Left colon (tissue), 2 donors: ENCODE data around the gene DOLPP1. TPM values are rescaled to one million over a fixed set of nuclear protein-coding genes. Genes with fewer than 3 reads are reported as not detected.
"Not testable (repeated sequence)": the region's sequence is repeated elsewhere in the genome, so short reads cannot be mapped to it uniquely, and the experiment has no call there.

ENCODE experiments used
- ATAC-seq: fragments of 200-7000 bp; cut with Tn5 transposase; one replicate; pipeline ENCODE4 v1.9.1; 2020; ENCODE audit warnings: mild to moderate bottlenecking, moderate library complexity
- DNase-seq, 2 donors: peaks; one replicate each; pipeline ENCODE4 v3.0.0-alpha.2; 2020
- intact Hi-C, 2 donors: fragments of 100-400 bp; cut with DNase I in 1 of 2; cut with micrococcal nuclease in 1 of 2; formaldehyde crosslinking; loops; one replicate each; pipeline versions ENCODE4 v1.11.2 to v1.14.0; 2022; cut with DNase I, micrococcal nuclease
- total RNA-seq, 2 donors: library from RNA; stranded (reverse); fragmentation: NEBNext Ultra II Directional; extraction: Animal tissue kit (Norgen Biotek cat#: 25700); gene quantifications; one replicate each; pipeline ENCODE4 v1.2.1, GENCODE V29; 2021
- donor health status: DM: no; HTN: no; CAD: no.
- donor health status: DM: yes; HTN: yes; CAD: no.

The DOLPP1 gene
- total RNA-seq, 2 donors from 2014 or later, result 44.4 to 53.1 TPM

GRCh38 chr9:129107651-129108050, 26.7 kb downstream of the DOLPP1 start:
- no peak for DNase-seq
- intact Hi-C loops, result no loop called here
- ATAC-seq, result no peak

GRCh38 chr9:129108083-129108804, 27.3 kb downstream of the DOLPP1 start:
- intact Hi-C loops, result no loop called here
- DNase-seq, result peak in 1 of 2 donors; percentile 28
- ATAC-seq, result no peak

GRCh38 chr9:129108805-129109536, 28.1 kb downstream of the DOLPP1 start:
- DNase-seq, result peak; percentile 69 to 73
- ATAC-seq, result peak; percentile 0
- intact Hi-C loops, result no loop called here

- intact Hi-C loops, result no loop called here
- ATAC-seq (no peak), DNase-seq (peak; percentile 29 to 47)
Observed at GRCh38 chr9:129109537-129109903, 28.6 kb downstream of the DOLPP1 start.

- intact Hi-C loops, result no loop called here
- DNase-seq (peak; percentile 30 to 44), ATAC-seq (peak; percentile 51)
Observed at GRCh38 chr9:129109952-129110739, 29.2 kb downstream of the DOLPP1 start.

GRCh38 chr9:129110740-129111527, 30.0 kb downstream of the DOLPP1 start, which contains the start of the genes CRAT and PTPA:
Gene CRAT, minus strand, starts transcription at chr9:129110793. Its CDS starts 284 bp downstream, at chr9:129110509.
Gene PTPA, plus strand, starts transcription at chr9:129111415. Its CDS starts 186 bp downstream, at chr9:129111601.
- peak; percentile 79 for ATAC-seq
- peak; percentile 98 to 99 for DNase-seq
- intact Hi-C loops, result no loop called here

GRCh38 chr9:129111528-129112151, 30.7 kb downstream of the DOLPP1 start:
- ATAC-seq (peak; percentile 16), DNase-seq (peak; percentile 53 to 59)
- intact Hi-C loops, result no loop called here

- ATAC-seq, DNase-seq, intact Hi-C loops: not testable (repeated sequence)
Observed at GRCh38 chr9:129112526-129112925, 31.6 kb downstream of the DOLPP1 start.

- ATAC-seq (no peak), DNase-seq (no peak)
- intact Hi-C loops, result no loop called here
Observed at GRCh38 chr9:129113645-129114304, 32.9 kb downstream of the DOLPP1 start.

GRCh38 chr9:129118799-129119198, 37.9 kb downstream of the DOLPP1 start:
- ATAC-seq, result no peak
- intact Hi-C loops, result no loop called here

GRCh38 chr9:129121483-129121882, 40.6 kb downstream of the DOLPP1 start:
- no peak for ATAC-seq

More at GRCh38 chr9:129118799-129119198, 37.9 kb downstream of the DOLPP1 start:
- DNase-seq, result no peak

GRCh38 chr9:129122133-129122532, 41.2 kb downstream of the DOLPP1 start:
- intact Hi-C loops, result no loop called here
- ATAC-seq, result no peak
- no peak for DNase-seq

More at GRCh38 chr9:129121483-129121882, 40.6 kb downstream of the DOLPP1 start:
- intact Hi-C loops, result no loop called here
- no peak for DNase-seq

GRCh38 chr9:129122976-129123375, 42.1 kb downstream of the DOLPP1 start:
- intact Hi-C loops, DNase-seq, ATAC-seq: not testable (repeated sequence)

- no peak for ATAC-seq
- DNase-seq, result no peak
- intact Hi-C loops, result no loop called here
Observed at GRCh38 chr9:129124506-129125069, 43.7 kb downstream of the DOLPP1 start.

- intact Hi-C loops, result no loop called here
- DNase-seq (no peak), ATAC-seq (no peak)
Observed at GRCh38 chr9:129125478-129125877, 44.6 kb downstream of the DOLPP1 start.

GRCh38 chr9:129126749-129127618, 46.1 kb downstream of the DOLPP1 start:
- no peak for ATAC-seq
- intact Hi-C loops, result no loop called here
- DNase-seq, result no peak
